Peyer's patch (tissue), 4 donors: ENCODE data around the gene KIF2B. TPM values are rescaled to one million over a fixed set of nuclear protein-coding genes. Genes with fewer than 3 reads are reported as not detected.
"Not testable (repeated sequence)": the region's sequence is repeated elsewhere in the genome, so short reads cannot be mapped to it uniquely, and the experiment has no call there.

Experiments used
- DNase-seq, 3 donors: peaks; one replicate each; pipeline ENCODE4 v3.0.0-alpha.2; 2017 to 2019
- H3K27ac ChIP-seq, 4 donors: fragments of 200-600 bp; sonication (generic); one replicate each; pipeline ENCODE4 v1.5.1; 2016 to 2019
- H3K27me3 ChIP-seq, 2 donors: fragments of 200-600 bp; sonication (generic); one replicate each; pipeline ENCODE4 v1.5.1; 2019
- H3K36me3 ChIP-seq, 3 donors: fragments of 200-600 bp; sonication (generic); one replicate each; pipeline ENCODE4 v1.5.1; 2016 to 2019
- H3K4me1 ChIP-seq, 4 donors: fragments of 200-600 bp; sonication (generic); one replicate each; pipeline ENCODE4 v1.5.1; 2016 to 2019
- H3K4me3 ChIP-seq, 4 donors: fragments of 200-600 bp; sonication (generic); 1 replicate in 3 of 4; 2 replicates in 1 of 4; pipeline ENCODE4 v1.5.1; 2016 to 2019; ENCODE audit warnings: mild to moderate bottlenecking in 1 of 4
- H3K9me3 ChIP-seq, 4 donors: fragments of 200-600 bp; sonication (generic); one replicate each; pipeline ENCODE4 v1.5.1; 2016 to 2019; ENCODE audit warnings: mild to moderate bottlenecking in 1 of 4
- POLR2A ChIP-seq, 2 donors: fragments of 450-650 bp; IDR thresholded peaks; one replicate each; pipeline ENCODE4 v1.5.1; 2017; ENCODE audit warnings: antibody characterized with exemption in 2 of 2, mild to moderate bottlenecking in 2 of 2, moderate library complexity in 2 of 2
- total RNA-seq, 4 donors: library from RNA; depleted of rRNA; stranded (reverse); fragments of >200 nt; gene quantifications; one replicate each; pipeline ENCODE4 v1.1.0, GENCODE V29; 2016
- TF ChIP-seq, protein P1 (sequence below), 6 experiments: fragments of 450-650 bp in 4 of 6; fragments of 200-600 bp in 2 of 6; sonication (generic) in 1 of 6; IDR thresholded peaks; one replicate each; pipeline ENCODE4 v1.5.1; 2017 to 2019; ENCODE audit warnings: antibody characterized with exemption in 6 of 6, mild to moderate bottlenecking in 3 of 6, moderate library complexity in 1 of 6

KIF2B gene
- total RNA-seq, 4 donors from 2014 or later = not detected

DNA sequence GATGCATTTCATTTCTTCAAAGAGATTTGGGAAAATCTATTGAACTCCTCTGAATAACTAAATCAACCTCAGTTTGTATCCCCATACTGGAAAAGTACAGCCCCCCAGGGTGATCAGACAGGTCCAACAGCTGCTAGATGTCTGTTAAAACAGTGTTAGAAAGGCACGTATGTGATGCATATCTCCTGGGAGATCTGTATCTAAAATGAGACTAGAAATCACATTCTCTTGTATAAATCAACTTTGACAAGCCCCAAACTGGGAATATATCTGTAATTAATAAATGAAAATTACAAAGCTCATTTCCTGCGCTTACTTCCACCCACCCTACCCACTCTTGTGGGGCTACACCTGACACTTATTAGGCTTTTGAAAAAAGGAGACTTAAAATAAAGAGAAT is 3.8 kb upstream of the KIF2B start:
- Histone ChIP-seq H3K9me3 (peaks cover 0 to 6% (median 0%) of the 10 kb centered on the region in 4 donors), H3K4me1 (no peaks in the 10 kb centered on the region), H3K36me3 (no peaks in the 10 kb centered on the region), H3K27ac (no peak overlapping the region), H3K4me3 (no peak overlapping the region), H3K27me3 (no peaks in the 10 kb centered on the region)
- no peak for DNase-seq
- TF ChIP-seq, protein P1, sequence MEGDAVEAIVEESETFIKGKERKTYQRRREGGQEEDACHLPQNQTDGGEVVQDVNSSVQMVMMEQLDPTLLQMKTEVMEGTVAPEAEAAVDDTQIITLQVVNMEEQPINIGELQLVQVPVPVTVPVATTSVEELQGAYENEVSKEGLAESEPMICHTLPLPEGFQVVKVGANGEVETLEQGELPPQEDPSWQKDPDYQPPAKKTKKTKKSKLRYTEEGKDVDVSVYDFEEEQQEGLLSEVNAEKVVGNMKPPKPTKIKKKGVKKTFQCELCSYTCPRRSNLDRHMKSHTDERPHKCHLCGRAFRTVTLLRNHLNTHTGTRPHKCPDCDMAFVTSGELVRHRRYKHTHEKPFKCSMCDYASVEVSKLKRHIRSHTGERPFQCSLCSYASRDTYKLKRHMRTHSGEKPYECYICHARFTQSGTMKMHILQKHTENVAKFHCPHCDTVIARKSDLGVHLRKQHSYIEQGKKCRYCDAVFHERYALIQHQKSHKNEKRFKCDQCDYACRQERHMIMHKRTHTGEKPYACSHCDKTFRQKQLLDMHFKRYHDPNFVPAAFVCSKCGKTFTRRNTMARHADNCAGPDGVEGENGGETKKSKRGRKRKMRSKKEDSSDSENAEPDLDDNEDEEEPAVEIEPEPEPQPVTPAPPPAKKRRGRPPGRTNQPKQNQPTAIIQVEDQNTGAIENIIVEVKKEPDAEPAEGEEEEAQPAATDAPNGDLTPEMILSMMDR (IDR thresholded peaks at IDR 0.05) = no peak
- no peak for TF ChIP-seq POLR2A (IDR thresholded peaks at IDR 0.05)

DNA sequence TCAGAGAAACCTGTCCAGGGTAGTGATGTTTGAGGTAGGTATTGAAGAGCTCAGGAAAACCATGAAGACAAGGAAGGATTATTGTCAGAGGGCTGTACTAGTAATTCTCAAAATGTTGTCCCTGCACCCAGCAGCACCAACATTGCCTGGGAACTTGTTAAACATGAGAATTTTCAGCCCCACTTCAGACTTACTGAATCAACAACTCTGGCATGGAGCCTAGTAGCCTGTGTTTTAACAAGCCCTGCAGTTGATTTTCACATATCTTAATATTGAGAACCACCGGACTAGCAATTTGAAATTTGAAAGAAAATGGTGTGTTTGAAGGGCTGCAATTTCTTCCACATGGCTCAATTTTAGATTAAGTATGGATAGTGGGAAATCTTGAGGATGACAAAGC is 2.8 kb upstream of the KIF2B start:
- H3K4me1 ChIP-seq = no peaks in the 10 kb centered on the region
- no peak for TF ChIP-seq POLR2A (IDR thresholded peaks at IDR 0.05)
- TF ChIP-seq, protein P1 (IDR thresholded peaks at IDR 0.05) = no peak
- no peaks in the 10 kb centered on the region for H3K27me3 ChIP-seq
- H3K36me3 ChIP-seq = no peaks in the 10 kb centered on the region
- H3K9me3 ChIP-seq = peaks cover 0 to 6% (median 0%) of the 10 kb centered on the region in 4 donors
- DNase-seq = no peak
- H3K27ac ChIP-seq = no peak overlapping the region
- no peak overlapping the region for H3K4me3 ChIP-seq

GRCh38 chr17:53823341-53824050 is 769 bp downstream of the KIF2B start:
- no peak overlapping the region for H3K27ac ChIP-seq
- H3K36me3 ChIP-seq = no peaks in the 10 kb centered on the region
- DNase-seq = no peak
- H3K27me3 ChIP-seq = no peaks in the 10 kb centered on the region
- TF ChIP-seq, protein P1 (IDR thresholded peaks at IDR 0.05) = no peak
- TF ChIP-seq POLR2A (IDR thresholded peaks at IDR 0.05) = no peak
- H3K9me3 ChIP-seq = peaks cover 0 to 6% (median 0%) of the 10 kb centered on the region in 4 donors
- no peaks in the 10 kb centered on the region for H3K4me1 ChIP-seq
- no peak overlapping the region for H3K4me3 ChIP-seq

DNA sequence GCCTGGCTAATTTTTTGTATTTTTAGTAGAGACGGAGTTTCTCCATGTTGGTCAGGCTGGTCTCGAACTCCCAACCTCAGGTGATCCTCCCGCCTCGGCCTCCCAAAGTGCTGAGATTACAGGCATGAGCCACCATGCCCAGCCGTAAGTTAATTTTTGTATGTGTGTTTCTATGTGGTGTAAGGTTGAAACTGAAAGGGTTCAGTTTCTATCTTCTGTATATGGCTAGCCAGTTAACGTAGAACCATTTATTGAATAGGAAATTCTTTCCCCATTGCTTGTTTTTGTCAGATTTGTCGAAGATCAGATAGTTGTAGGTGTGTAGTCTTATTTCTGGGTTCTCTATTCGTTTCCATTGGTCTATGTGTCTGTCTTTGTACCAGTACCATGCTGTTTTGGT is 12.0 kb downstream of the KIF2B start:
- H3K27ac ChIP-seq, H3K4me1 ChIP-seq, DNase-seq, H3K4me3 ChIP-seq, H3K36me3 ChIP-seq, H3K9me3 ChIP-seq, H3K27me3 ChIP-seq: not testable (repeated sequence)

- H3K27me3 ChIP-seq = no peaks in the 10 kb centered on the region
- no peaks in the 10 kb centered on the region for H3K9me3 ChIP-seq
- TF ChIP-seq, protein P1 (IDR thresholded peaks at IDR 0.05) = no peak
- no peak for TF ChIP-seq POLR2A (IDR thresholded peaks at IDR 0.05)
- H3K4me3 ChIP-seq = no peak overlapping the region
- no peak overlapping the region for H3K27ac ChIP-seq
- DNase-seq = no peak
- no peaks in the 10 kb centered on the region for H3K36me3 ChIP-seq
- no peaks in the 10 kb centered on the region for H3K4me1 ChIP-seq
Observed at GRCh38 chr17:53837131-53837530, 14.4 kb downstream of the KIF2B start.

- Histone ChIP-seq H3K4me1 (no peaks in the 10 kb centered on the region), H3K27ac (no peak overlapping the region), H3K4me3 (no peak overlapping the region), H3K36me3 (no peaks in the 10 kb centered on the region), H3K27me3 (no peaks in the 10 kb centered on the region), H3K9me3 (no peaks in the 10 kb centered on the region)
- no peak for TF ChIP-seq POLR2A (IDR thresholded peaks at IDR 0.05)
- TF ChIP-seq, protein P1 (IDR thresholded peaks at IDR 0.05) = no peak
- no peak for DNase-seq
Observed at GRCh38 chr17:53844491-53845107, 21.9 kb downstream of the KIF2B start.

DNA sequence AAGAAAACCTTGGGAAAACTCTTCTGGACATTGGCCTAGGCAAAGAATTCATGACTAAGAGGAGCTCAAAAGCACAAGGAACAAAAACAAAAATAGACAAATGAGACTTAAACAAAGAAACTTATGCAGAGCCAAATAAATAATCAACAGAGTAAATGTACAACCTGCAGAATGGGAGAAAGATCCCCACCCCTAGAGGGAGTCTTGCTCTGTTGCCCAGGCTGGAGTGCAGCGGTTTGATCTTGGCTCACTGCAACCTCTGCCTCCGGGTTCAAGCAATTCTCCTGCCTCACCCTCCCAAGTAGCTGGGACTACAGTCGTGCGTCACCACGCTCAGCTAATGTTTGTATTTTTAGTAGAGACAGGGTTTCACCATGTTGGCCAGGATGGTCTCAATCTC is 48.4 kb downstream of the KIF2B start:
- H3K36me3 ChIP-seq, H3K27ac ChIP-seq, H3K4me1 ChIP-seq, H3K27me3 ChIP-seq, DNase-seq, H3K4me3 ChIP-seq, H3K9me3 ChIP-seq: not testable (repeated sequence)
